Panc1 (cell line): Measurements from ENCODE around the gene TMEM132E. TPM values are rescaled to one million over a fixed set of nuclear protein-coding genes. Genes with fewer than 3 reads are reported as not detected.

ENCODE experiments used
- ATAC-seq: fragments of 200-7000 bp; cut with Tn5 transposase; 2 replicates; pipeline ENCODE4 v1.9.1; 2020; ENCODE audit warnings: mild to moderate bottlenecking, moderate library complexity
- BruUV-seq: library from RNA; stranded (reverse); fragments of 400-500 nt; replicated peaks from 2 replicates; lab custom pipeline; 2021; lab: Mats Ljungman, UMichigan
- CTCF ChIA-PET: fragments of 300-600 bp; sonication (Branson Sonifier 250); formaldehyde crosslinking; loops from one replicate; lab custom pipeline; 2022; ENCODE audit warnings: antibody characterized with exemption; lab: Charles Lee
- POLR2A ChIA-PET: fragments of 300-600 bp; sonication (Branson Sonifier 250); formaldehyde crosslinking; loops from one replicate; lab custom pipeline; 2022; ENCODE audit warnings: antibody characterized with exemption; lab: Charles Lee
- DNase-seq: peaks from one replicate; pipeline ENCODE4 v3.0.0-alpha.2; 2010; ENCODE audit warnings: low read depth, low spot score
- H3K27ac ChIP-seq: 2 replicates; pipeline ENCODE4 v1.5.1; 2011; ENCODE audit warnings: mild to moderate bottlenecking, low read length, inconsistent platforms
- H3K27me3 ChIP-seq: fragments of 200-500 bp; sonication (Bioruptor generic); 2 replicates; pipeline ENCODE4 v1.6.0; 2014; ENCODE audit warnings: low read length, inconsistent platforms; ENCODE audit not compliant: control insufficient read depth, insufficient read depth
- H3K36me3 ChIP-seq: fragments of 200-500 bp; sonication (Bioruptor generic); 2 replicates; pipeline ENCODE4 v1.5.1; 2014; ENCODE audit warnings: inconsistent platforms, mild to moderate bottlenecking, low read length, moderate library complexity; ENCODE audit not compliant: control insufficient read depth, insufficient read depth
- H3K4me1 ChIP-seq: 2 replicates; pipeline ENCODE4 v1.5.1; 2011; ENCODE audit warnings: inconsistent platforms, mild to moderate bottlenecking, low read length, moderate library complexity; ENCODE audit not compliant: control insufficient read depth, insufficient read depth
- H3K4me3 ChIP-seq, 2 experiments: 2 replicates each; pipeline ENCODE4 v1.5.1; 2011 to 2012; ENCODE audit warnings: low read depth in 2 of 2, low read length in 2 of 2, mild to moderate bottlenecking in 2 of 2, inconsistent platforms in 1 of 2, moderate library complexity in 1 of 2
- H3K9me3 ChIP-seq: fragments of 200-500 bp; sonication (Bioruptor generic); 2 replicates; pipeline ENCODE4 v1.5.1; 2014; ENCODE audit warnings: low read depth, mild to moderate bottlenecking, inconsistent platforms, low read length, moderate library complexity; ENCODE audit not compliant: control insufficient read depth, insufficient read depth
- CTCF ChIP-seq: fragments of 450-650 bp; IDR thresholded peaks from 2 replicates; pipeline ENCODE4 v1.5.1; 2017; ENCODE audit warnings: mild to moderate bottlenecking
- POLR2AphosphoS5 ChIP-seq: IDR thresholded peaks from 2 replicates; pipeline ENCODE4 v1.6.1; 2012; ENCODE audit warnings: mild to moderate bottlenecking, low read depth, low read length, moderate library complexity
- REST ChIP-seq, 2 experiments: IDR thresholded peaks; 2 replicates each; pipeline ENCODE4 v1.6.1; 2011 to 2012; ENCODE audit warnings: low read depth in 2 of 2, control low read depth in 1 of 2, low read length in 1 of 2, mild to moderate bottlenecking in 1 of 2, moderate library complexity in 1 of 2; ENCODE audit not compliant: insufficient read depth in 1 of 2
- SIN3A ChIP-seq: IDR thresholded peaks from 2 replicates; pipeline ENCODE4 v1.6.1; 2012; ENCODE audit warnings: low read depth, mild to moderate bottlenecking, low read length, moderate library complexity, borderline replicate concordance; ENCODE audit not compliant: insufficient read depth
- TCF7L2 ChIP-seq: IDR thresholded peaks from 2 replicates; pipeline ENCODE4 v1.6.1; 2011; ENCODE audit warnings: mild to moderate bottlenecking, low read depth, low read length, inconsistent platforms
- in situ Hi-C: cut with HindIII; loops from 2 replicates; pipeline ENCODE4 v1.10.0; 2016; ENCODE audit warnings: low sequenced_read_pairs, low pct_unique_long_range_greater_than_20kb
- intact Hi-C: fragments of 100-400 bp; cut with micrococcal nuclease; formaldehyde crosslinking; loops from one replicate; pipeline ENCODE4 v1.10.0; 2022; ENCODE audit not compliant: unreplicated experiment
- total RNA-seq: library from RNA; stranded (reverse); gene quantifications from one replicate; pipeline ENCODE4 v1.2.1, GENCODE V29; 2021; ENCODE audit not compliant: unreplicated experiment

TMEM132E gene
- total RNA-seq, 1 experiment from 2014 or later = not detected

GRCh38 chr17:34654276-34654880 is 75.0 kb downstream of the TMEM132E start:
- no peak for DNase-seq
- TF ChIP-seq CTCF (no peak), TCF7L2 (no peak), SIN3A (no peak), POLR2AphosphoS5 (no peak), REST (IDR thresholded peaks at IDR 0.05; ENCODE audit: insufficient read depth in 1 of 2, low read depth in 2 of 2, low read length in 1 of 2) (no peak)
- CTCF ChIA-PET = no interaction called here
- in situ Hi-C loops = no loop called here
- POLR2A ChIA-PET = no interaction called here
- no peak overlapping the region for H3K4me3 ChIP-seq
- intact Hi-C loops = no loop called here
- H3K36me3 ChIP-seq = no peaks in the 10 kb centered on the region
- H3K27me3 ChIP-seq = peaks cover 13% of the 10 kb centered on the region
- ATAC-seq = no peak
- no peak overlapping the region for H3K27ac ChIP-seq
- no peaks in the 10 kb centered on the region for H3K4me1 ChIP-seq
- no peaks in the 10 kb centered on the region for H3K9me3 ChIP-seq
- no TSS peak for BruUV-seq

- DNase-seq (no peak), ATAC-seq (no peak)
- intact Hi-C loops (no loop called here), in situ Hi-C loops (no loop called here)
- peaks cover 13% of the 10 kb centered on the region for H3K27me3 ChIP-seq
- no peak overlapping the region for H3K27ac ChIP-seq
- no peaks in the 10 kb centered on the region for H3K4me1 ChIP-seq
- H3K4me3 ChIP-seq = no peak overlapping the region
- POLR2A ChIA-PET = interaction anchor here (0.6 kb wide), 1 partner anchor 38 kb away, joined by 3 read pairs; no protein-coding TSS in a partner anchor
- no peaks in the 10 kb centered on the region for H3K9me3 ChIP-seq
- no TSS peak for BruUV-seq
- CTCF ChIA-PET = no interaction called here
- TF ChIP-seq CTCF = no peak
- TF ChIP-seq TCF7L2 = no peak
- TF ChIP-seq SIN3A = no peak
- no peak for TF ChIP-seq POLR2AphosphoS5
- TF ChIP-seq REST (IDR thresholded peaks at IDR 0.05; ENCODE audit: insufficient read depth in 1 of 2, low read depth in 2 of 2, low read length in 1 of 2) = no peak
- H3K36me3 ChIP-seq = no peaks in the 10 kb centered on the region
Measured at GRCh38 chr17:34654881-34655276, 75.5 kb downstream of the TMEM132E start.
